Left lung (tissue), 14 donors: ENCODE data around the gene NAIF1. TPM values are rescaled to one million over a fixed set of nuclear protein-coding genes. Genes with fewer than 3 reads are reported as not detected.

ENCODE experiments used
- ATAC-seq: fragments of 200-7000 bp; cut with Tn5 transposase; one replicate; pipeline ENCODE4 v1.9.1; 2020; ENCODE audit warnings: moderate library complexity
- DNase-seq, 4 donors: peaks; one replicate each; pipeline ENCODE4 v3.0.0-alpha.2; 2013 to 2020
- H3K27ac ChIP-seq, 2 donors: fragments of 200-600 bp; sonication (generic) in 1 of 2; one replicate each; pipeline versions ENCODE4 v1.5.0 to v1.8.0; 2020 to 2021
- H3K27me3 ChIP-seq, 2 donors: fragments of 200-600 bp; sonication (generic) in 1 of 2; one replicate each; pipeline versions ENCODE4 v1.5.0 to v1.8.0; 2020 to 2021
- H3K36me3 ChIP-seq, 2 donors: fragments of 200-600 bp; sonication (generic) in 1 of 2; one replicate each; pipeline versions ENCODE4 v1.5.0 to v1.8.0; 2020 to 2021
- H3K4me1 ChIP-seq, 2 donors: fragments of 200-600 bp; one replicate each; pipeline ENCODE4 v1.8.0; 2021
- H3K4me3 ChIP-seq, 2 donors: fragments of 200-600 bp; sonication (generic) in 1 of 2; one replicate each; pipeline versions ENCODE4 v1.5.0 to v1.8.0; 2020 to 2021; ENCODE audit warnings: mild to moderate bottlenecking in 1 of 2
- H3K9me3 ChIP-seq, 2 donors: fragments of 200-600 bp; sonication (generic) in 1 of 2; one replicate each; pipeline versions ENCODE4 v1.5.0 to v1.8.0; 2020 to 2021
- CTCF ChIP-seq, 2 donors: fragments of 200-600 bp; sonication (generic) in 1 of 2; IDR thresholded peaks; one replicate each; pipeline versions ENCODE4 v1.5.0 to v1.8.0; 2021; ENCODE audit warnings: antibody characterized with exemption in 2 of 2
- intact Hi-C, 2 donors: fragments of 100-400 bp; cut with DNase I; formaldehyde crosslinking; loops; one replicate each; pipeline versions ENCODE4 v1.11.2 to v1.14.2; 2022
- long read RNA-seq, 12 donors: library from polyadenylated mRNA in 2 of 12; unstranded in 2 of 12; transcript quantifications; one replicate each; pipeline ENCODE4 v2.0.0 and lab custom pipeline, GENCODE V29; 2019 to 2026
- polyA plus RNA-seq, 6 donors: library from polyadenylated mRNA; unstranded; fragments of 120-200 nt; gene quantifications; one replicate each; pipeline ENCODE4 v1.2.1, GENCODE V29; 2013; ENCODE audit not compliant: insufficient read length in 6 of 6
- total RNA-seq, 2 donors: library from RNA; stranded (reverse); fragmentation: NEBNext Ultra II Directional; extraction: Animal tissue kit (Norgen Biotek cat#: 25700); gene quantifications; one replicate each; pipeline ENCODE4 v1.2.1, GENCODE V29; 2021
- donor health status: DM: no; HTN: yes; CAD: no.
- donor health status: DM: no; HTN: no; CAD: no.

The NAIF1 gene
- total RNA-seq = 1 to 10 TPM; 7.7 to 8.0 TPM
- polyA plus RNA-seq = 10 to 100 TPM in 3 of 6 donors, 1 to 10 TPM in 3; 8.2 to 11.5 (median 9.9) TPM
- long read RNA-seq, donor 1, partial matches to known transcripts = 0 of 6 reads
- long read RNA-seq, donor 1, other reads (novel, unspliced or antisense) = 0 of 6 reads
- long read RNA-seq, donor 2, partial matches to known transcripts = 7 of 10 reads
- long read RNA-seq, donor 2, other reads (novel, unspliced or antisense) = 0 of 10 reads
- long read RNA-seq, donor 3, partial matches to known transcripts = 0 of 1 reads
- long read RNA-seq, donor 3, other reads (novel, unspliced or antisense) = 0 of 1 reads
- long read RNA-seq, donor 4, partial matches to known transcripts = 0 of 7 reads
- long read RNA-seq, donor 4, other reads (novel, unspliced or antisense) = 6 of 7 reads
- long read RNA-seq, donor 5, partial matches to known transcripts = 0 of 4 reads
- long read RNA-seq, donor 5, other reads (novel, unspliced or antisense) = 0 of 4 reads
- long read RNA-seq, donor 6, partial matches to known transcripts = 0 of 1 reads
- long read RNA-seq, donor 6, other reads (novel, unspliced or antisense) = 0 of 1 reads
- long read RNA-seq, donor 7, partial matches to known transcripts = 0 of 1 reads
- long read RNA-seq, donor 7, other reads (novel, unspliced or antisense) = 0 of 1 reads
- long read RNA-seq, donor 8, partial matches to known transcripts = 0 of 2 reads
- long read RNA-seq, donor 8, other reads (novel, unspliced or antisense) = 0 of 2 reads
- long read RNA-seq, donor 9 = 0 reads
- long read RNA-seq, donor 10, partial matches to known transcripts = 0 of 3 reads
- long read RNA-seq, donor 10, other reads (novel, unspliced or antisense) = 2 of 3 reads
- long read RNA-seq, donor 11, partial matches to known transcripts = 9 of 11 reads
- long read RNA-seq, donor 11, other reads (novel, unspliced or antisense) = 0 of 11 reads
- long read RNA-seq, donor 12, partial matches to known transcripts = 0 of 4 reads
- long read RNA-seq, donor 12, other reads (novel, unspliced or antisense) = 0 of 4 reads

- no peak for TF ChIP-seq CTCF (IDR thresholded peaks at IDR 0.05)
- DNase-seq = peak; percentile 97 to 99 (median 98)
- peaks cover 32 to 81% of the 10 kb centered on the region in 2 donors for H3K4me1 ChIP-seq
- no peaks in the 10 kb centered on the region for H3K9me3 ChIP-seq
- intact Hi-C loops = no loop called here
- ATAC-seq = peak; percentile 83
- H3K4me3 ChIP-seq = peak within 1 kb of the TSS; percentile 86 to 97
- no peaks in the 10 kb centered on the region for H3K27me3 ChIP-seq
- peaks cover 0 to 15% of the 10 kb centered on the region in 2 donors for H3K36me3 ChIP-seq
- peak within 1 kb of the TSS; percentile 97 to 99 for H3K27ac ChIP-seq
These were observed at the start of gene NAIF1 for GRCh38 chr9:128066713-128067644. Gene NAIF1 (minus strand): TSS chr9:128067320. CDS start chr9:128067101, 219 bp downstream.

- ATAC-seq = no peak
These were observed 49.3 kb upstream of the NAIF1 start for GRCh38 chr9:128116104-128117083.

GRCh38 chr9:128115187-128116103 is 48.3 kb upstream of the NAIF1 start:
- Histone ChIP-seq H3K4me3 (no peak overlapping the region), H3K36me3 (peaks cover 0 to 22% of the 10 kb centered on the region in 2 donors), H3K27ac (no peak overlapping the region), H3K9me3 (no peaks in the 10 kb centered on the region), H3K27me3 (no peaks in the 10 kb centered on the region), H3K4me1 (peaks cover 4 to 18% of the 10 kb centered on the region in 2 donors)
- ATAC-seq (peak; percentile 7), DNase-seq (peak in 3 of 4 donors; percentile 35 to 67 (median 41))
- intact Hi-C loops = loop anchor here in 1 of 2 donors (10.0 kb wide), 1 partner anchor 171 kb away; no protein-coding TSS in a partner anchor
- TF ChIP-seq CTCF (IDR thresholded peaks at IDR 0.05) = no peak

More at GRCh38 chr9:128116104-128117083, 49.3 kb upstream of the NAIF1 start:
- no peak overlapping the region for H3K4me3 ChIP-seq
- peak in 2 of 4 donors; percentile 24 to 60 for DNase-seq
- intact Hi-C loops = loop anchor here in 1 of 2 donors (10.0 kb wide), 1 partner anchor 172 kb away; no protein-coding TSS in a partner anchor
- no peaks in the 10 kb centered on the region for H3K9me3 ChIP-seq
- H3K27me3 ChIP-seq = no peaks in the 10 kb centered on the region
- H3K27ac ChIP-seq = no peak overlapping the region
- peaks cover 4 to 18% of the 10 kb centered on the region in 2 donors for H3K4me1 ChIP-seq
- H3K36me3 ChIP-seq = peaks cover 0 to 31% of the 10 kb centered on the region in 2 donors
- TF ChIP-seq CTCF (IDR thresholded peaks at IDR 0.05) = no peak
